ENCODE measurements around the gene ELAC2. TPM values are rescaled to one million over a fixed set of nuclear protein-coding genes. Genes with fewer than 3 reads are reported as not detected.

The ELAC2 gene
- total RNA-seq, 1 donor from 2014 or later = 85.8 TPM

DNA sequence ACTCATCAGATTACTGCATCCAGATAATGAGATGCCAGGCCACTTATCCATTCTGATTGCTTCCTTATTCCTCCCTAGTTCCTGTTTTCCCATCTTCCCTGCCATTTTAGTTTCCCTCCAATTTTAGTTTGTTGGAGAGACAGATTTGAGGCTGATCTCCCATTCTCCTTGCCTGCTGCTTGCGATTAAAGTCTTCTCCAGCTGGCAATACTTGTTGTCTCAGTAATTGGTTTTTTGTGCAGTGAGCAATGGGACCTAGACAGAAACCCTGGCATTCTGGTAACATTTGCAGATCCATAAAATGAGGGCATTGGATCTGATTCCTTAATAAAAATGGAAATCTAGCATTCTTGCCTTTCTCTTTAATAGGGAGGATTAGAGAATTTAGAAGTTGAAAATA is 17.6 kb upstream of the ELAC2 start:
- no peak for TF ChIP-seq CTCF (IDR thresholded peaks at IDR 0.05; ENCODE audit: insufficient read depth, low read length, severe bottlenecking)

DNA sequence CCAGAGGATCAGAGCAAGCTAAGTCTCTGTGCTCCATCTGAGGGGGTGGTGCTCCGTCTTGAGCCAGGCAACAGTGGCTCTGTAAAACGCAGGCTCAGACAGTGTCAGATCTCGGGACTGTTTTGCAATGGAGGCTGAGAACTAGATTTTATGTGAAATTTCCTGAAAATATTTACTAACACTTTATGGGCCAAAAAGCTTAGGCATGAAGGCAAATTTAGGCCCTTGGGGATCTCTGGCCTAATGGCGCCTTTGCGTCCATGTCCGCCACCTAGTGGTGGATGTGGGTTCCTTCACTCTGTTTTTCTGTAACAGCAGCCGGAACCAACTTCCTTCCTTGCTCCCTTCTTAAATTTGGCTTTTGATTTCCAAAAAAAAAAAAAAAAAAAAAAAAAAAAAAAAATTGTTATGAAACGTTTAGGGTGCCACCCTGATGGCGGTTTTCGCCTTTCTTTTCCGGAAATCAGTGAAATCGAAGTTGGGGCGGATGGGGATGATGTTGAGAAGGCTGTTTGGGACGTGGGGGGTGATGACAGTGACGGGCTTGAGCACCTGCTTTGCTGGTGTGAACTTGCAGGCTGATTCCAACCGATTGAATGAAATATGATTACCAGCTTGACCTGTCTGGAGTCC is 14.0 kb upstream of the ELAC2 start:
- Histone ChIP-seq H3K36me3 (ENCODE audit: control insufficient read depth, insufficient read depth, low read length) (no peaks in the 10 kb centered on the region), H3K4me3 (ENCODE audit: low read depth, low read length) (no peak overlapping the region), H3K27me3 (ENCODE audit: control insufficient read depth, insufficient read depth, low read length) (no peaks in the 10 kb centered on the region)
- peak; percentile 37 for DNase-seq (ENCODE audit: low read depth)
- FAIRE-seq = no peak
- peak; percentile 87 for TF ChIP-seq CTCF (IDR thresholded peaks at IDR 0.05; ENCODE audit: insufficient read depth, low read length, severe bottlenecking)

More for the DNA sequence above, 17.6 kb upstream of the ELAC2 start:
- DNase-seq (ENCODE audit: low read depth) (no peak), FAIRE-seq (no peak)
- no peaks in the 10 kb centered on the region for H3K36me3 ChIP-seq (ENCODE audit: control insufficient read depth, insufficient read depth, low read length)
- no peak overlapping the region for H3K4me3 ChIP-seq (ENCODE audit: low read depth, low read length)
- no peaks in the 10 kb centered on the region for H3K27me3 ChIP-seq (ENCODE audit: control insufficient read depth, insufficient read depth, low read length)

DNA sequence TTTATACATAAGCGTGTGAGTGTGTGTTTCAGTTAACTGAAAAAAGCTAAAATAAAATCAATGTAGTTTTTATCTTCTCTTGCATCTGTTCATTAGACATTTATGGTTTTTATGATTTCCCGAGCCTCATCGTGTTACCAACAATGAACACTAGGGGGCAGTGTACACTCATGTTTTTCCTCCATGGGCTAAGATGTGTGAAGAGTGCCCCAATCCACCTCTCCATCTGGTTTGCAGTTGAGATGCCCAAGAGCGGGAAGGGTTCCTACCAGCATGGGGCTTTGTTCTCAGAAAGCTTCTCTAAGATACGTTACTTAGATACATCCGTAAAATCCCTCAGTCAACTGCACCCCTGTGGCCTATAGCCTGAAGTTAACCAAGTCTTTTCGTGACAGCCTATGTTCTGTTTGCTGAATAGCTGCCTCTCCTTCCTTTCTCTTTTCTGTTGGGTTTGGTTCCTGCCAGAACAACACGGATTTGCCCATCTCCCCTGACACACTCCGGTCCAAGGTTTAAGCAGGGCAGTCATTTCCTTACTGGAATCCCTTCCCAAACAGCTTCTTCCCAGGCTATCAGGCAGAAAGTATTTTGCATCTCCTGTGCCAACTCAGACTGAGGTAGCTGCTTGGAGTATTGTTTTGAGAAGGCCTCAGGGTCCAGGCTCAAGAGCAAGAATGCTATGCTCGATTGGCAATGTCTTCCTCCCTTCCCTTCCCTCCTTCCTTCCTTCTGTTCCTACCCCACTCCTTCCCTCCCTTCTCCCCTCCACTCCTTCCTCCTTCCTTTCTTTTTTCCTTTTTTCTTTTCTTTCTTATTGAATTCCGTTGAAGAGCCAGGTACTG is 12.9 kb upstream of the ELAC2 start:
- Histone ChIP-seq H3K4me3 (ENCODE audit: low read depth, low read length) (no peak overlapping the region), H3K36me3 (ENCODE audit: control insufficient read depth, insufficient read depth, low read length) (no peaks in the 10 kb centered on the region), H3K27me3 (ENCODE audit: control insufficient read depth, insufficient read depth, low read length) (no peaks in the 10 kb centered on the region)
- TF ChIP-seq CTCF (IDR thresholded peaks at IDR 0.05; ENCODE audit: insufficient read depth, low read length, severe bottlenecking) = peak; percentile 64
- DNase-seq (ENCODE audit: low read depth) (peak; percentile 31), FAIRE-seq (peak; percentile 58)

- Histone ChIP-seq H3K27me3 (ENCODE audit: control insufficient read depth, insufficient read depth, low read length) (no peaks in the 10 kb centered on the region), H3K36me3 (ENCODE audit: control insufficient read depth, insufficient read depth, low read length) (no peaks in the 10 kb centered on the region), H3K4me3 (ENCODE audit: low read depth, low read length) (no peak overlapping the region)
- no peak for DNase-seq (ENCODE audit: low read depth)
- TF ChIP-seq CTCF (IDR thresholded peaks at IDR 0.05; ENCODE audit: insufficient read depth, low read length, severe bottlenecking) = no peak
- FAIRE-seq = no peak
Observed at GRCh38 chr17:13030056-13030455, 12.2 kb upstream of the ELAC2 start.

DNA sequence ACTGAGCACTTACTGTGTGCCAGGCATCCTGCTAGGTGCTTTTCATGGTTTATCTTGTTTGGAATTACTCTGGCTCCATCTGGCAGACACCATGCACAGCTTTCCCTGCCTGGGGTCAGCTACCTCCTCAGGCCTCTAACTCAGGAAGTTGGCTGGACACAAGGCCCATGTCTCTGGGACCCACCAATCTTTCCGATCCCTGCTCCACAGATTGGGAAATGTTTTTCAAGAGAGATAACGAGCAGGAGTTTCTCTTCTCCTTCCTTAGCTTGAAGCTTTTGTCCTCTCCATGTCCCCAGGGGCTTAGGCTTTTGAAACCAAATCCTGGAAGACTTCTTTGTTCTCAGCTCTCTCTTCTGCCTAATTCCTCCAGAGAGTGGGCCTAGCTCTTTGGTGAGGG is 11.5 kb upstream of the ELAC2 start:
- Histone ChIP-seq H3K36me3 (ENCODE audit: control insufficient read depth, insufficient read depth, low read length) (no peaks in the 10 kb centered on the region), H3K27me3 (ENCODE audit: control insufficient read depth, insufficient read depth, low read length) (no peaks in the 10 kb centered on the region), H3K4me3 (ENCODE audit: low read depth, low read length) (no peak overlapping the region)
- FAIRE-seq (no peak), DNase-seq (ENCODE audit: low read depth) (no peak)
- TF ChIP-seq CTCF (IDR thresholded peaks at IDR 0.05; ENCODE audit: insufficient read depth, low read length, severe bottlenecking) = no peak

Measured in bronchial epithelial cell (primary cell).